Ishikawa (cell line): Measurements from ENCODE around the gene CLEC4M.

Experiments used
- CEBPB ChIP-seq: IDR thresholded peaks from 2 replicates; pipeline ENCODE4 v1.6.1; 2012
- CREB1 ChIP-seq: IDR thresholded peaks from 2 replicates; pipeline ENCODE4 v1.6.1; 2012; ENCODE audit warnings: low read depth
- EGR1 ChIP-seq: IDR thresholded peaks from 2 replicates; pipeline ENCODE4 v1.6.1; 2012
- EP300 ChIP-seq: IDR thresholded peaks from 2 replicates; pipeline ENCODE4 v1.6.1; 2012; ENCODE audit warnings: borderline replicate concordance
- FOXM1 ChIP-seq: IDR thresholded peaks from 2 replicates; pipeline ENCODE4 v1.6.1; 2012; ENCODE audit warnings: low read depth, borderline replicate concordance
- NFIC ChIP-seq: IDR thresholded peaks from 2 replicates; pipeline ENCODE4 v1.6.1; 2012
- RAD21 ChIP-seq: IDR thresholded peaks from 2 replicates; pipeline ENCODE4 v1.6.1; 2012; ENCODE audit warnings: low read depth
- TAF1 ChIP-seq: IDR thresholded peaks from 2 replicates; pipeline ENCODE4 v1.6.1; 2012; ENCODE audit warnings: low read depth, mild to moderate bottlenecking
- TCF12 ChIP-seq: IDR thresholded peaks from 2 replicates; pipeline ENCODE4 v1.6.1; 2012; ENCODE audit warnings: low read depth
- TEAD4 ChIP-seq: IDR thresholded peaks from 2 replicates; pipeline ENCODE4 v1.6.1; 2012
- YY1 ChIP-seq: IDR thresholded peaks from 2 replicates; pipeline ENCODE4 v1.6.1; 2012; ENCODE audit warnings: low read depth
- ZBTB7A ChIP-seq: IDR thresholded peaks from 2 replicates; pipeline ENCODE4 v1.6.1; 2012; ENCODE audit warnings: low read depth
- TF ChIP-seq, protein P1 (sequence below): IDR thresholded peaks from 2 replicates; pipeline ENCODE4 v1.6.1; 2012
- TF ChIP-seq, protein P2 (sequence below): IDR thresholded peaks from 2 replicates; pipeline ENCODE4 v1.6.1; 2012; ENCODE audit warnings: low read depth, mild to moderate bottlenecking
- TF ChIP-seq, protein P3 (sequence below): IDR thresholded peaks from 2 replicates; pipeline ENCODE4 v1.6.1; 2012

CLEC4M gene

DNA sequence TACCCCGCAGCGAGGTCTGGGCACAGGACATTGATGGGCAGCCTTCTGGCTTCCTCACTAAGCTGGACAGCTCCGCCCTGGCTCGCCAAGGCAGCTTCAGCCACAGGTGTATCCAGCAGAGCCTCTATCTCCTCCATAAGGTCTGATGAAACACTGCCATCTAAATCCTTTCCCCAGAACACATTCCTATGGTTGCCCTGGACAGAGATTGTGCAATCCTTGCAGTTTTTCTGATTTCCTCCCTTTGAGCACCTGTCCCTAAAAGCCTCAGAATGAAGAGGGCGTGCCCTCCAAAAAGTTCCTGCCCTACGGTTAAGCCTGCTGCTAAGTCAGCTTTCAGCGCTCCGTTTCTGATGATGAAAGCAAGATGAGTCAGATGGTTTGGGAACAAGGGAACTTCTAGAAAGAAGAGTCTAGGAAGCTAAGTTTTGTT lies 21.0 kb downstream of the CLEC4M start:
- TF ChIP-seq CREB1 (no peak), CEBPB (peak; percentile 94), TCF12 (no peak), EGR1 (no peak), ZBTB7A (no peak)
- TF ChIP-seq, protein P1, sequence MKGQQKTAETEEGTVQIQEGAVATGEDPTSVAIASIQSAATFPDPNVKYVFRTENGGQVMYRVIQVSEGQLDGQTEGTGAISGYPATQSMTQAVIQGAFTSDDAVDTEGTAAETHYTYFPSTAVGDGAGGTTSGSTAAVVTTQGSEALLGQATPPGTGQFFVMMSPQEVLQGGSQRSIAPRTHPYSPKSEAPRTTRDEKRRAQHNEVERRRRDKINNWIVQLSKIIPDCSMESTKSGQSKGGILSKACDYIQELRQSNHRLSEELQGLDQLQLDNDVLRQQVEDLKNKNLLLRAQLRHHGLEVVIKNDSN: no peak
- TF ChIP-seq, protein P2, sequence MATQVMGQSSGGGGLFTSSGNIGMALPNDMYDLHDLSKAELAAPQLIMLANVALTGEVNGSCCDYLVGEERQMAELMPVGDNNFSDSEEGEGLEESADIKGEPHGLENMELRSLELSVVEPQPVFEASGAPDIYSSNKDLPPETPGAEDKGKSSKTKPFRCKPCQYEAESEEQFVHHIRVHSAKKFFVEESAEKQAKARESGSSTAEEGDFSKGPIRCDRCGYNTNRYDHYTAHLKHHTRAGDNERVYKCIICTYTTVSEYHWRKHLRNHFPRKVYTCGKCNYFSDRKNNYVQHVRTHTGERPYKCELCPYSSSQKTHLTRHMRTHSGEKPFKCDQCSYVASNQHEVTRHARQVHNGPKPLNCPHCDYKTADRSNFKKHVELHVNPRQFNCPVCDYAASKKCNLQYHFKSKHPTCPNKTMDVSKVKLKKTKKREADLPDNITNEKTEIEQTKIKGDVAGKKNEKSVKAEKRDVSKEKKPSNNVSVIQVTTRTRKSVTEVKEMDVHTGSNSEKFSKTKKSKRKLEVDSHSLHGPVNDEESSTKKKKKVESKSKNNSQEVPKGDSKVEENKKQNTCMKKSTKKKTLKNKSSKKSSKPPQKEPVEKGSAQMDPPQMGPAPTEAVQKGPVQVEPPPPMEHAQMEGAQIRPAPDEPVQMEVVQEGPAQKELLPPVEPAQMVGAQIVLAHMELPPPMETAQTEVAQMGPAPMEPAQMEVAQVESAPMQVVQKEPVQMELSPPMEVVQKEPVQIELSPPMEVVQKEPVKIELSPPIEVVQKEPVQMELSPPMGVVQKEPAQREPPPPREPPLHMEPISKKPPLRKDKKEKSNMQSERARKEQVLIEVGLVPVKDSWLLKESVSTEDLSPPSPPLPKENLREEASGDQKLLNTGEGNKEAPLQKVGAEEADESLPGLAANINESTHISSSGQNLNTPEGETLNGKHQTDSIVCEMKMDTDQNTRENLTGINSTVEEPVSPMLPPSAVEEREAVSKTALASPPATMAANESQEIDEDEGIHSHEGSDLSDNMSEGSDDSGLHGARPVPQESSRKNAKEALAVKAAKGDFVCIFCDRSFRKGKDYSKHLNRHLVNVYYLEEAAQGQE: peak; percentile 79

GRCh38 chr19:7784856-7785255 lies 21.8 kb downstream of the CLEC4M start:
- no peak for TF ChIP-seq NFIC
- TF ChIP-seq, protein P2: no peak
- TF ChIP-seq, protein P1: no peak
- no peak for TF ChIP-seq EGR1
- no peak for TF ChIP-seq CEBPB
- no peak for TF ChIP-seq FOXM1
- no peak for TF ChIP-seq CREB1
- TF ChIP-seq, protein P3, sequence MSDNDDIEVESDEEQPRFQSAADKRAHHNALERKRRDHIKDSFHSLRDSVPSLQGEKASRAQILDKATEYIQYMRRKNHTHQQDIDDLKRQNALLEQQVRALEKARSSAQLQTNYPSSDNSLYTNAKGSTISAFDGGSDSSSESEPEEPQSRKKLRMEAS: no peak
- no peak for TF ChIP-seq TCF12
- no peak for TF ChIP-seq ZBTB7A
- TF ChIP-seq TEAD4: no peak

GRCh38 chr19:7787141-7787540 lies 24.1 kb downstream of the CLEC4M start:
- no peak for TF ChIP-seq CEBPB
- no peak for TF ChIP-seq TAF1
- TF ChIP-seq, protein P3: no peak
- no peak for TF ChIP-seq RAD21
- TF ChIP-seq ZBTB7A: no peak
- TF ChIP-seq, protein P2: no peak
- TF ChIP-seq FOXM1: no peak
- TF ChIP-seq YY1: no peak
- no peak for TF ChIP-seq EGR1
- TF ChIP-seq NFIC: no peak
- no peak for TF ChIP-seq TEAD4
- TF ChIP-seq TCF12: no peak
- TF ChIP-seq, protein P1: no peak
- TF ChIP-seq EP300: no peak
- TF ChIP-seq CREB1: no peak

- TF ChIP-seq EGR1 (no peak), NFIC (no peak), EP300 (no peak), RAD21 (no peak), ZBTB7A (no peak), TCF12 (no peak), CREB1 (no peak), CEBPB (no peak), FOXM1 (no peak), TEAD4 (no peak), TAF1 (no peak), YY1 (no peak)
- TF ChIP-seq, protein P2: no peak
- TF ChIP-seq, protein P1: no peak
- TF ChIP-seq, protein P3: no peak
Observed at GRCh38 chr19:7787602-7788177, 24.6 kb downstream of the CLEC4M start.
